CD4-positive, alpha-beta T cell treated with Interleukin-2 at 100 ng/mL for 4 hours (primary cell): ENCODE data around the gene ABCB4.
A peak's percentile ranks its signal among the peaks of the same experiment; 100 is the strongest.
"Not testable (repeated sequence)": the region's sequence is repeated elsewhere in the genome, so short reads cannot be mapped to it uniquely, and the experiment has no call there.

Source experiments
- DNase-seq: peaks from one replicate; pipeline ENCODE4 v3.0.0-alpha.2; 2020; ENCODE audit warnings: low spot score

Gene ABCB4

DNA sequence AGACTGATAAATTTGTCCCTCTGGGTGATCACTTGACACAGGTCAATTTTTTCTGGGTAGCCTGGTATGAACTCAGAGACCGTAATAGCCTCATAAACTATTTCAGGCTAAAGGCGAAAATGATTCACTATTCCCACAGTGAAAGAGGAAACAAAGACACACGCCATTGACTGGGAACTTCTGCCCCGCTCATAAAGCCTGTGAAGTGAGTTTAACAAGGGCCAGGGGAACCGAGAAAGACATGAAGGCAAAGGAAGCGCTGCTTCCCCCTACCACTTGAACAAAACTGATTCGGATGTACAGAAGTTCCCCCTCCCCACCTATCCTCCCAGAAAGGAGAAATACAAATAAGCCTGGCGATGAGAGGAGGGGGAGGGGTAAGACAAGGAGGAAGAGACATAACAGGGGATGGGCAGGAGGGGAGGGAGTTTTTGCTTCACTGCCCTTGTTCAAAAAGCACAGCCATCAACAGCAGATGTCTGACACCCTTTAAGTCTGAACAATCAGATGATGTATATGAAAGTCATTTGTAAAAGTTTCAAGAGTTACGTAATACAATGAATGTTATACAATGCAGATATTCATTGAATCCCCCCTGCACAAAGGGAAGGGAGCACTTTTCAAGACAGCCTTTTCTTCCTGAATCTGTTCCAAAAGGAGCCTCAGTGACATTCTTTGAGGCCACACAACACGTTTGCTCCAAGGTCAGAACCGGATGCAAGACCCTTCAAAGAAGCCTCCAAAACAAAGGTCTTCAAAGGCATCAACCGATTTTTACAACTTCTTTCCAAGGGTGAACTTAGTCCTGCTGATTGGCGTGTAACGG is 734 bp downstream of the ABCB4 start:
- DNase-seq, result peak; percentile 1

DNA sequence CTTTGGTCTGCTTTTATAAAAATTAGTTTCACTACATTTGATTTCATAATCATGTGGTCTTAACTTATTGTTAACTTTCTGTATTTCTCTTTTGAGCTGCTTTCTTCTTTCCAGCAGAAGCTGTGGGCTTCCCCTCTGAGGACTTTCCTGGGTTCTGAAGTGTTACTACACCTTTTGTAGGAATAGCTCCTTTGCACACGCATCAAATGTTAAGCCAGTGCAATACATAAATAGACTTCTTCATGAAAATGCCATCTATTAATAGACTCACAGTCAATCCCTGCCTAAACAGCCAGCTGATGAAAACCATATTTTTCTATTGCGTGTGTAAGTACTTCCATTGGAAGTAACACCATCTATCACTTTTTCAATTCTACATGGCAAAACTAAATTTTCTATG is 1.5 kb downstream of the ABCB4 start:
- no peak for DNase-seq

DNA sequence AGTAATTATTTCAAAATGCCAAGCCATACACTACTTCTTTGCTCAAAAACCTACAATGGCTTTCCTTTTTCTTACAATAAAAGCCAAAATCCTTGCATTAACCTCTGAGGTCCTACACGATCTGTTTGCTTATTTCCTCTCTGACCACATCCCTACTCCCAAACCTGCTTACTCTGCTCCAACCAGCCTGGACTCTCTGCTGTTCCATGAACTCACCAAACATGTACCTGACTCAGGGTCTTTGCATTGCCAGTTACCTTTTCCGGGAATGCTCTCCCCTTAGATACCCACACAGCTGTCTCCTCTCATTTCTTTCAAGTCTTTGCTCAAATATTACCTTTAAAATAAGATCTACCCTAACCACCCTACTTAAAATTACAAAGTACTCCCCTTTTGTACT is 2.3 kb downstream of the ABCB4 start:
- no peak for DNase-seq

DNA sequence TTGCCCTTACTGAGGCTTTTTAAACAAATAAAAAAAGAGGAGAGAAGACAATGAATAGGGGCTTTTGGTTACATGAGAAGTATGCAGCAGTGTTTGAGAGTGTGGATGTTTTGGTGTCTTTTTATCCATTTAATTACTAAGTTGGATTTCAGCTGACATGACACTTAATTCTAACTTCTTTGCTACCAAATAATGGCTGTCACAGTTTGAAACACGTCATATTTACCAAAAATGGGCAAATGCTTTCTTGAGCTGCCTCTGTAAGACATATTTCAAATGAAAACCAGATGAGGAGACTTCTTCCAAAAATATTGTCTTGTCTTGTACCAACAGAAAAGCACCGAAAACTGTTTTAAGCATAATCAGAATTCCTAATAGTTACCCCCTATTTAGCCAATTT is 4.0 kb downstream of the ABCB4 start:
- DNase-seq, result no peak

DNA sequence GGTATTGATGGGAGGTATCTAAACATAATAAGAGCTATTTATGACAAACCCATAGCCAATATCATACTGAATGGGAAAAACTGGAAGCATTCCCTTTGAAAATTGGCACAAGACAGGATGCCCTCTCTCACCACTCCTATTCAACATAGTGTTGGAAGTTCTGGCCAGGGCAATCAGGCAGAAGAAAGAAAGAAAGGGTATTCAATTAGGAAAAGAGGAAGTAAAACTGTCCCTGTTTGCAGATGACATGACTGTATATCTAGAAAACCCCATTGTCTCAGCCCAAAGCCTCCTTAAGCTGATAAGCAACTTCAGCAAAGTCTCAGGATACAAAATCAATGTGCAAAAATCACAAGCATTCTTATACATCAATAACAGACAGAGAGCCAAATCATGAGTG is 6.3 kb downstream of the ABCB4 start:
- DNase-seq, result not testable (repeated sequence)

DNA sequence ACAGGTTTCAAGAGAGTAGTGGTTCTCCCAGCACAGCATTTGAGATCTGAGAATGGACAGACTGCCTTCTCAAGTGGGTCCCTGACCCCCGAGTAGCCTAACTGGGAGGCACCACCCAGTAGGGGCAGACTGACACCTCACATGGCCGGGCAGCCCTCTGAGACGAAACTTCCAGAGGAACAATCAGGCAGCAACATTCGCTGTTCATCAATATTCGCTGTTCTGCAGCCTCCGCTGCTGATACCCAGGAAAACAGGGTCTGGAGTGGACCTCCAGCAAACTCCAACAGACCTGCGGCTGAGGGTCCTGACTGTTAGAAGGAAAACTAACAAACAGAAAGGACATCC is 10.0 kb downstream of the ABCB4 start:
- DNase-seq, result not testable (repeated sequence)

DNA sequence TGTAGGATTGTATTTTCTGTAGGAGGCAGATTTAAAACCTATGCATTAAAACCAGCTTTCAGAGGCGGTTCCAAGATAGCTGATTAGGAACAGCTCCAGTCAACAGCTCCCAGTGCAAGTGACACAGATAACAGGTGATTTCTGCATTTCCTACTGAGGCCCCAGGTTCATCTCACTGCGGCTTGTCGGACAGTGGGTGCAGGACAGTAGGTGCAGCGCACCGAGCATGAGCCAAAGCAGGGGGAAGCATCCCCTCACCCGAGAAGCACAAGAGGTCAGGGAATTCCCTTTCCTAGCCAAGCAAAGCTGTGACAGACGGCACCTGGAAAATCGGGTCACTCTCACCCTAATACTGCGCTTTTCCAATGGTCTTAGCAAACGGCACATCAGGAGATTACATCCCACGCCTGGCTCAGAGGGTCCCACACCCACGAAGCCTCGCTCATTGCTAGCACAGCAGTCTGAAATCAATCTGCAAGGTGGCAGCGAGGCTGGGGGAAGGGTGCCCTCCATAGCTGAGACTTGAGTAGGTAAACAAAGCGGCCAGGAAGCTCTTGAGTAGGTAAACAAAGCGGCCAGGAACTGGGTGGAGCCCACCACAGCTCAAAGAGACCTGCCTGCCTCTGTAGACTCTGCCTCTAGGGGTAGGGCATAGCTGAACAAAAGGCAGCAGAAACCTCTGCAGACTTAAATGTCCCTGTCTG is 10.5 kb downstream of the ABCB4 start:
- not testable (repeated sequence) for DNase-seq

DNA sequence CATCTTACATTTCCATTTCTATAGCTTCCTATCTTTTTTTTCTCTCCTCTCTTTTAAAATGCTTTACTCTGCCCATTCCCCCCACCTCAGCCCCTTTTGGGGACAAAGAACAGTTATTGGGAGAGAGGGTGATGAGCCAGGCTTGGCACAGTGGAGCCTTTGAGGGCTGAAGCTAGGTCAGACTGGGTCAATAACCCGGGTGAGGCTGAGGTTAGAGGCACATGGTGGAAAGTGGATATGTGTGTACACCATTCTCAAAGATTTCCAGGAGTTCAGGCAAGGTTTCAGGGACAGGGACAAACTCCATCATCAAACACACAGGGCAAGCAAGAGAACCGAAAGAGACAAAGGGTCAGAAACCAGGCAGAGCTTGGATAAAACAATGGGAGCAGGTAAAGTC is 11.5 kb downstream of the ABCB4 start:
- DNase-seq, result no peak

DNA sequence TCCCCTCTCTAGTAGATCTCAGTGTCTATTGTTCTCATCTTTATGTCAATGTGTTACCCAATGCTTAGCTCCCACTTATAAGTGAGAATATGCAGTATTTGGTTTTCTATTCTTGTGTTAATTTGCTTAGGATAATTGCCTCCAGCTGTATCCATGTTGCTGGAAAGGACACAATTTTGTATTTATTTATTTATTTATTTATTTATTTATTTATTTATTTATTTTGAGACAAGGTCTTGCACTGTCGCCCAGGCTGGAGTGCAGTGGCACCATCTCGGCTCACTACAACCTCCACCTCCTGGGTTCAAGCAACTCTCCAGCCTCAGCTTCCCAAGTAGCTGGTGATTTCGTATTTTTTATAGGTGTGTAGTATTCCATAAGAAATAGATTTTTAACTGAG is 15.0 kb downstream of the ABCB4 start:
- not testable (repeated sequence) for DNase-seq

DNA sequence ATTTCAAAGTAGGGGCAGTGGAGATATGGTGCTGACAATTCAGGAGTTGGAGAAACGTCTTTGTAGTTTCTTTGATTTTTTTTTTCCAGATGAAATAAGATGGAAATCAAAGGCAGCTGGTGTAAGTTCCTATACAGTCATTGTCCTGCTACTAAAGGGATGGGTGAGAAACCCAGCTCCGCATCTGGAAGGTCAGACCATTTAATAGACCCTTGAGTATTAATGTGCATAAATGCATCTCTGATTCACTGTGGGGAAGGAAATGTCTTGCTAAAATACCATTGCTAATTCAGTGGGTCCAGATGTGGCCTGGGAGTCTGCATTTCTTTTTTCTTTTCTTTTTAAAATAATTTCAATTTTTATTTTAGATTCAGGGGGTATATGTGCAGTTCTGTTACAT is 15.5 kb downstream of the ABCB4 start:
- no peak for DNase-seq

DNA sequence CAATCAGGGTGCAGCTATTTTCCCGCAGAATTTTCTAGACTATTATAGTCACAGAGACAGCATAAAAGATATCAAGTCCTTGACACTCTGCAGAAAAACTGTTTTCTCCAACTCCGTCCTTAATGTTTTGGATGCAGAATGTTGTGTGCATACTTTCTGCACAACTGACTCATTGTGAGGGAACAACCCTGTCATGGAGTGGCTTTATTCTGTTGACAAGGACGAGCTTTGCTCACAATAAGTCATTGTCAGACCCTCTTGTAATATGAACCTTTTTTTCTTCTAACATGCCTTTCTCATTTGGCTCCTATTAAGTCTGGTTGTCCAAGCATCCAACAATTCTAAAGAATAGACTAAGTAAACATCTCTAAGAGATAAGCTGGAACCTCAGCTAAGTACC is 17.3 kb downstream of the ABCB4 start:
- no peak for DNase-seq

DNA sequence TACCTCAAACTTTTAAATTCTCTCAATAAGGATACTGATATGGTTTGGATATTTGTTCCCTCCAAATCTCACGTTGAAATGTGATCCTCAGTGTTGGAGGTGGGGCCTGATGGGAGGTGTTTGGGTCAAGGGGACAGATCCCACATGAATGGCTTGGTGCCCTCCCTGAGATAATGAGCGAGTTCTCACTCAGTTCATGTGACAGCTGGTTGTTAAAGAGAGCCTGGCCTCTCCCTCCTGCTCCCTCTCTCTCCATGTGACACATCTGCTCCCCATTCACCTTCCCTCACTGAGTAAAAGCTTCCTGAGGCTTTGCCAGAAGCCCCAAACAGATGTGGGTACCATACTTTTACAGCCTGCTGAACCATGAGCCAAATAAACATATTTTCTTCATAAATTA is 19.2 kb downstream of the ABCB4 start:
- DNase-seq, result no peak

DNA sequence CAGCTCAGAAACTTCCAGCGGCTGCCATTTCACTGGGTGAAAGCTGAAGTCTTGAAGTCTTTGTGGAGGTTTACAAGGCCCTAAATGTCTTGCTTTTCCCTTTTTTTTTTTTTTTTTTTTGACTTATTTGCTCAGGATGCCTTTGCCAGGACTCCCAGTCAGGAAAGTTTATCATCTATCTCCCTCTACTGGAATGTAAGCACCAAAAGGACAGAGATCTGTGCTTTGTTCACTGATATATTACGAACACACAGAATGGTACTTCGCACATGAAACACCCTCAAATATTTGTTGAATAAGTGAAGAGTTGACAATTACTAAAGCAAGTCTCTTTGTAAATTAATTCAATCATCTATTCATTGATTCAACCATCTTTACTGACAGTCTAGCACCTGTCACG is 23.2 kb downstream of the ABCB4 start:
- no peak for DNase-seq

DNA sequence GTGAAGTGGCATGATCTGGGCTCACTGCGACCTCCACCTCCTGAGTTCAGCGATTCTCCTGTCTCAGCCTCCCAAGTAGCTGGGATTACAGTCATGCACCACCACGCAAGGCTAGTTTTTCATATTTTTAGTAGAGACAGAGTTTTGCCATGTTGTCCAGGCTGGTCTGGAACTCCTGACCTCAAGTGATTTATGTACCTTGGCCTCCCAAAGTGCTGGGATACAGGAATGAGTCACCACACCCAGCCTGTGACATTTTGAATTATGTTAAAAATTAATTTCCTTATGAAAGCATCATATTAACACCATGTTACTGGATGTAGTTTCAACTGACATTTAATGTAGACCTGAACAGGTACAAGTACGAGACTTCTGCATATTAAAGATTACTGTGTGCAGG is 24.3 kb downstream of the ABCB4 start:
- no peak for DNase-seq

DNA sequence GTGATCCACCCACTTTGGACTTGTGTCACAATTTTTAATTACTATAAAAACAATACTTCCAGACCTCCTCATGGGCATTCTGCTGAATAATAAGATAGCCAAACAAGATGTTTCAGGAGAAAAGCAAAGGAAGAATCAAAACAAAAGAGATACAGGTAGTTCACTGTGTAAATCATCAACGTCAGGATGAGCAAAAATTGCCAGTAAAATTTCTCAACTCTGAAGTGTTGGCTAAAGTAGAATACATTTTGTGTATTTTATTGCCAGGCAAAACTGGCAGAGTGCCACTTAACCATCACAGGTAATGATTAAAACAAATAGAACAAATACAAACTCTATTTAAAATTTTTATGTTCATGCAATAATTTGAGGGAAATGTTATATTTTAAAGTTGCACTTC is 24.8 kb downstream of the ABCB4 start:
- DNase-seq, result no peak

DNA sequence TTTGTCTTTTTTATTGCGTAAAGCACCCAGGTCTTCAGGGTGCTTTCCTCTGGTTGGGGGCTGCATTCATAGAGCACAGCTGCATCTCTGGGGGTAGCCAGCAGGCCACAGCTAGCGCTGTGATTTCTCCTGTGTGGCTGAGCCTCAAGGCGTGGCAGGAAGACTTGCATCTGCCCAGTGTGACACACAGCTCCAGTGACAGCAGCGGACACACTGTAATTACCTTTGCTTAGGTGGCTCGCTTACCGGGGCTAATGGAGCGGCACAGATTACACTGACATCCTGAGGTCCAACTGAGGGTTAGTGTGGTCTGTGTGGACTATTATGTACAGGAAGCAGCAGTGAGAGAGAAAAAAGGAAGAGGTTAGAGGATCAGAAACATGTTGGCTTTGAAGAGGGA is 27.1 kb downstream of the ABCB4 start:
- no peak for DNase-seq

DNA sequence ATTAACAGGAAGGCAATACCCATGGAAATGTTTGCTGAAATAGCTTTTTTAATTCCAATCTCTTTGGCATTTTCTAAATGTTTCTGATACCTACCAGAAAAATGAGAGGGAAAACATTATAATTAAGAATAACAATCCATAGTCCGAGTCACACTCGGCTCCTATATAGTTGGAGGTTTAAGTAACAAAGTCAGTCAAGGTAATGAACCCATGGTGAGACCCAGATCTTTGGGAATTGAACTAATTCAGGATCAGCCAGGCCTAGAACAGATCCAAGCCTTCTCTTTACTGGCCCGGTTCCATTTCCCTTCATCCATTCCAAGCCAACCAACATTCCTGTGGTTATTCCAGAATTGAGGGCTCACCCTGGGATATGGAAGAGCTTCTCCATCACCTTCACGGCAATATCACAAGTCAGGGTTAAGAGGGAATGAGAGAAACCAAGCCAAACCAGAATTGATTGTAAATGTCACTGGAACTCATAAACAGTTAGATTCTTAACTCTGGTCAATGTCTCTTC is 28.3 kb downstream of the ABCB4 start:
- DNase-seq, result no peak

DNA sequence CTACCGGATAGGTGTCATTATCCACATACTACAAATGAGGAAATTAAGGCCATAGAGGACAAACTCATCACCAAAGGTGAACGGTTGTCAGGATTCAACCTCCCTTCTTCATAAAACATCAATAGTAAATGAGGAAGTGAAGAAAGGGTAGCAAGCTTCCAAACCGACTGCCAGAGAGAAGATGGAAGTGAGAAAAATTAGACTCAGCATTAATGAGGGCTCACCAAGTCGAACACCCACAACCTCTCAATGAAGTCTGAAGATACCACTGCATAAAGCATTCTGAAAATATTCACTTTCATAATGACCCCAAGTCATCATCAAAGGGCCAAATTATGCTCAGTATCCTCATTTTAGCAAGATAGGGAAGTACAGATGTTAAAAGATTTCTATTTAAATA is 29.6 kb downstream of the ABCB4 start:
- DNase-seq, result no peak

DNA sequence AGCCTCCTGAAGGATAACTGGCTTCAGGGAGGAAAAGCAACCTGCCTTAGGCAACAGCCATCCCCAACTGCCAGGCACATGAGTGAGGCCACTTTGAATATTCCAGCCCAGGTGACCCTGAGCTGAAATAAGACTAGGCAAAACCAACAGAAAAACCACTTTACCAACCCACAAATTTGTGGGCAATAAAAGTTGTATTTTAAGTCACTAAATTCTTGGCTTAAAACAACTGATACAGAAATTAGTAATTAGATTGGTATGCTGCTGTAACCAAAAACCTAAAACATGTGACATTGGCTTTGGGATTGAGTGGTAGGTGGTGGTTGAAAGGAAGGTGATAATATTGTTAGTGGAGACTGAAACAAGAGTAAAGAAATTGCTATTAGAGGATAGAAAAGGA is 39.9 kb downstream of the ABCB4 start:
- DNase-seq, result no peak

DNA sequence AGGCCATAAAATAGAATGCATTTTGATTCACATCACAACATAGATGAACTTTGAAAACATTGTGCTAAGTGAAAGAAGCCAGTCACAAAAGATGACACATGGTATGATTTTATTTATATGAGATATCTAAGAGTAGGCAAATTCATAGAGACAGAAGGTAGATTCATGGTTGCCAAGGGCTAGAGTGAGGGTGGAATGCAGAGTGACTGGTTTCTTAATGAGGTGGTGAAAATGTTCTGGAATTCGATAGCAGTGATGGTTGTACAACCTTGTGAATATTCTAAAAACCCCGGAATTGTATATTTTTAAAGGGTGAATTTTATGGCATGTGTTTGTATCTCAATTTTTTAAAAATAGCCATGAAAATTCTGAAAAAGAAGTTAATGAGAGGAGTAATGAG is 42.9 kb downstream of the ABCB4 start:
- DNase-seq, result no peak

DNA sequence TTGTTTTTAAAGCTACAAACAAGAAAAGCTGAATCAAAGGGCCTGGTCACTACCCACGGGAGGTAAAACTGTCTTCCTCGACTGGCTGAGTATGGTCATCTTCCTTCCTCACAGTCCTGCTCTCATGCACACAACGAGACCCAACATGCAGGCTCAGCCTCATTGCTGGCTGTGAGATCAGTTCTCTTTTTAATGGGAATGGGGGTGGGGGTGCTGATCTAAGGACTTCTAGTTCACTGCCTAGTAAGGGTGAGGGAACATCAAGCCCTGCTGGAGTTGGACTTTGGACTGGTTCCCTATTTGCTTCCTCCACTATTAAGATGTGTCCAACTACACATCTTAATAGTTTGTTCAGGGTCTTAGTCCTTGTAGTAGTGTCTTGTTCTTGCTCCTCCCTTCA is 48.2 kb downstream of the ABCB4 start:
- no peak for DNase-seq

DNA sequence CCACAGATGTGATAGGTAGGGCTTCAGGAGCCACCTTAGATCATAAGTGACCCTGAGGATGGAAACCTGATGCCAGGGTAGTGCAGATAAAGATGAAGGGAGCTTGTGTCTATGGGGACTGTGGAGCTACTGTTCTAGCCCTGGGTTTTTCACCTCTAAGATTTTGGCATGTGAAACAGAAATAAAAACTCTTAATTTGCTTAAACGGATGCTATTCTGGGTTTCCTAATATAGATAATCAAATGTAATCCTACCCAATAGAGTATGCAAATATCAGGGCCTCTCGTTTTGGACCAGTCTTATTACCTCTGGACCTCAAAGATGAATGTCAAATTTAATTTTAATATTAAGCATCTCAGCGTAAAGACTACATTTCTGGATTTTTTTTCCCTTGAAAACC is 49.3 kb downstream of the ABCB4 start:
- DNase-seq, result no peak

DNA sequence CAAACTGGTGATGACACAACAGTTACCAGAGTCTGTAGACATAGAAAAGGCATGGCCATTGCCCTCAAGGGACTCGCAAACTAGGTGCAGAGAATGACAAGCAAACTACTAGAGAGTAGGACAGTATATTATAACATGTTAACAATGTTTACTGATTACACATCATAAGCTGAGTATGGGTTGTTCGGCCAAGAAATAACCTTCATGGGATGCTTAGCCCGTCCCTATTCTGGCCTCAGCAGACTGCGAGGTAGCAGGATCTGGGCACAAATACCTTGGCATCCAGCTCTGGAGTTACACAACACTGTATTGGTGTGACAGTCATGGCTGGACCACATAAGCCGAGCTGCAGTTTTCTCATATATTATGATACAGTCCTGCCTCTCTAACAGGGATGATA is 51.4 kb downstream of the ABCB4 start:
- no peak for DNase-seq

DNA sequence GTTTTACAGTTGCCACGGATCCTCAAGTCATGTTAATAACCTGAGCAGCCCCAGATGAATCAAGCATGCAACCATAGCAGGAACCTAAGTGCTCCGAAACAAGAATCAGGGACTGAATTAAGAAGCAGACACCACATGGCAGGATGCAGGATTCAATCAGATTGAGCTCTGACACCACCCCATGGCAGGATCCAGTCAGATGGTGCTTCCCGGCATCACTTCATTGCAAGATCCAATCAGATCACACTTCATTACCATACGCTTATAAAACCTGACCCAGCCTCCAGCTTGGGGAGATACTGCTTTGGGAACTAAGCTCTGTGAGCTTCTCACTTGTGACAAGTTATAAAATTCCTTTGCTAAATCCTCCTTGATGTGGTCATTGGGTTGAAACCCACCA is 55.3 kb downstream of the ABCB4 start:
- no peak for DNase-seq
